Loucy (cell line): ENCODE measurements around the gene TGFBRAP1.

ENCODE experiments used
- EZH2phosphoT487 ChIP-seq: fragments of 200-600 bp; IDR thresholded peaks from 2 replicates; pipeline ENCODE4 v1.6.1; 2018; ENCODE audit warnings: antibody characterized with exemption, mild to moderate bottlenecking, moderate library complexity, borderline replicate concordance
- TF ChIP-seq, protein P1 (sequence below): fragments of 200-600 bp; sonication (generic); conservative IDR thresholded peaks from 2 replicates; pipeline ENCODE4 v1.5.1; 2014; ENCODE audit warnings: mild to moderate bottlenecking, antibody characterized with exemption, low read length

GRCh38 chr2:105238664-105239240 lies 90.8 kb downstream of the TGFBRAP1 start:
- TF ChIP-seq, protein P1, sequence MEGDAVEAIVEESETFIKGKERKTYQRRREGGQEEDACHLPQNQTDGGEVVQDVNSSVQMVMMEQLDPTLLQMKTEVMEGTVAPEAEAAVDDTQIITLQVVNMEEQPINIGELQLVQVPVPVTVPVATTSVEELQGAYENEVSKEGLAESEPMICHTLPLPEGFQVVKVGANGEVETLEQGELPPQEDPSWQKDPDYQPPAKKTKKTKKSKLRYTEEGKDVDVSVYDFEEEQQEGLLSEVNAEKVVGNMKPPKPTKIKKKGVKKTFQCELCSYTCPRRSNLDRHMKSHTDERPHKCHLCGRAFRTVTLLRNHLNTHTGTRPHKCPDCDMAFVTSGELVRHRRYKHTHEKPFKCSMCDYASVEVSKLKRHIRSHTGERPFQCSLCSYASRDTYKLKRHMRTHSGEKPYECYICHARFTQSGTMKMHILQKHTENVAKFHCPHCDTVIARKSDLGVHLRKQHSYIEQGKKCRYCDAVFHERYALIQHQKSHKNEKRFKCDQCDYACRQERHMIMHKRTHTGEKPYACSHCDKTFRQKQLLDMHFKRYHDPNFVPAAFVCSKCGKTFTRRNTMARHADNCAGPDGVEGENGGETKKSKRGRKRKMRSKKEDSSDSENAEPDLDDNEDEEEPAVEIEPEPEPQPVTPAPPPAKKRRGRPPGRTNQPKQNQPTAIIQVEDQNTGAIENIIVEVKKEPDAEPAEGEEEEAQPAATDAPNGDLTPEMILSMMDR = no peak
- TF ChIP-seq EZH2phosphoT487 = no peak
